Measurements from ENCODE around the gene MRPL40.

DNA sequence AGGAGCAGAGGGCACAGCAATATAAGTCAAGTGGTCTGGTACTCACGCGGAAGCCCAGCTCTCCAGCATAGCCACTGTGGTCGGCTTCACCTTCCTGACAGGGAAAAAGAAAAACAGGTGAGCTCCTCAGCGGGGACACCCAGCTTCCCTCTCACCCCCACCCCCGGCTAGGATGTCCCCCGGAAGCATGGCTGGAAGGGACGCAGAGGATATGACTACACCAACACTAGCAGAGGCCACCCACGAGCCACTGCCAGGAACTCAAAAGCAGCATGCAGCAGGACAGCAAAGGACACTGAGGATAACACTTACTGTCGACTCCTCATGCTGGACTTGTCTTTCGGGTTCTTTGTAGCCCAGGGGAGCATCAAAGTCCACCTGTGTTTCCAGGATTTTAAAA lies 24.2 kb downstream of the MRPL40 start:
- TF ChIP-seq CTCF (IDR thresholded peaks at IDR 0.05; ENCODE audit: insufficient read depth, low read length, poor library complexity, severe bottlenecking) (no peak), EZH2phosphoT487 (conservative IDR thresholded peaks at IDR 0.05; ENCODE audit: low read length) (no peak)
